CD4-positive, alpha-beta T cell treated with Interleukin-15 for 1 hour (primary cell): ENCODE data around the gene SPANXN5.
"Not testable (repeated sequence)": the region's sequence is repeated elsewhere in the genome, so short reads cannot be mapped to it uniquely, and the experiment has no call there.

Experiments used
- DNase-seq: peaks from one replicate; pipeline ENCODE4 v3.0.0-alpha.2; 2020

The SPANXN5 gene, protein sequence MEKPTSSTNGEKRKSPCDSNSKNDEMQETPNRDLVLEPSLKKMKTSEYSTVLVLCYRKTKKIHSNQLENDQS

DNA sequence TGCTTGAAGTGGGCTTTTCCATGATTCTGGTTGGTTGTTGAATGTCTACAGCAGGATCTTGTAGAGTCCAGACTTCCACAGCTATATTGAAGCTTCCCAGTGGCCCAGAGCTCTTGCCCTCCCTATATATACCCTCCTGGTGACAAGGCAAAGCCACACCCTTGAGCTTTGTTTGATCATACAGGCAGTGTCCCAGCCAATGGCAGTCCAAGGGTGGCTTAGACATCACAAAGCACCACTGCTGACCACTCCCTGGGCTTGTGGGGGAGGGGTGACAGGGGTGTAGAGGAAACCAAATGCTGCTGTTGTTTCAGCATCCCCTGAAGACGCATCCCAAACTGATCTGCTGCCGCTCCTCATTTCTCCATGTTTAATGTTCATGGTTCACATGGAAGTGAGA is at the start of gene SPANXN5:
SPANXN5 (minus strand) TSS at position 101 of the 400 bp plus-strand sequence; CDS start at position 22, 79 bp downstream.
- DNase-seq = not testable (repeated sequence)

- not testable (repeated sequence) for DNase-seq
These were observed 46.4 kb upstream of the SPANXN5 start for GRCh38 chrX:52843619-52844018.

DNA sequence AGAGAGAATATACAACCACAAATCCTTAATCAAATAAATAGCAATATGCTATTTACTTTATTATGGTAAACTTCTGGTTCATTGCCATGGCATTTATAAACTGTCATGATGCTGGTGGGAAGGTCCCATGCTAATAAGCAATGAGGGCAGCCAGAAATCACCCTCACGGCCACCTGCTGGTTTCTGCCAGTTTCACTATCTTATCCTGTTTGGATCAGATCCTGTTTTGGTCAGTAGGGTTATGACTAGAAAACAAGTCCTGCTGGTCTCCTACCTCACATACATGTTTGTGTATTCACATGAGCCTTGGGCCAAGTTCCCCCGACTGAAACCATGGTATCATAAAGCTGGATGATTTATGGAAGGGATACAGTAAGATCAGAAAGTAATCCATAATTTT is 41.9 kb upstream of the SPANXN5 start:
- DNase-seq = no peak

GRCh38 chrX:52830551-52830950 is 33.3 kb upstream of the SPANXN5 start:
- no peak for DNase-seq

DNA sequence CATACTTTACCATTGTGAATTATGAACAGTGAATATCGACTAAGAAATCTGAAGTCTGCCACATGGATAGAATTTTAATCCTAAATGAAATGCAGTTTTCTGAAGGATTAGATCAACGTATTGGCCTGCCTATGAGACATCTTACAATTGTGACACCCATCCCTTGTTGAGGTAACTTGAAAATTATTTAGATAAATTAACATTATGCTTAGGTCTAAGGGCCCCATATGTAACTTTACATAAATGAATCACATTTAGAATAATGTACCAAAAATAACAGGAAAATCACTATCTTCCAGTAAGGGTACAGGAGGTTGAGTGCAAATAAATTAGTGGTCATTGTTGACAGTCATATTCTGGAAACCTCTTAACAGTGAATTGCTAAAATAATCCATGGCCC is 27.4 kb upstream of the SPANXN5 start:
- DNase-seq = no peak

DNA sequence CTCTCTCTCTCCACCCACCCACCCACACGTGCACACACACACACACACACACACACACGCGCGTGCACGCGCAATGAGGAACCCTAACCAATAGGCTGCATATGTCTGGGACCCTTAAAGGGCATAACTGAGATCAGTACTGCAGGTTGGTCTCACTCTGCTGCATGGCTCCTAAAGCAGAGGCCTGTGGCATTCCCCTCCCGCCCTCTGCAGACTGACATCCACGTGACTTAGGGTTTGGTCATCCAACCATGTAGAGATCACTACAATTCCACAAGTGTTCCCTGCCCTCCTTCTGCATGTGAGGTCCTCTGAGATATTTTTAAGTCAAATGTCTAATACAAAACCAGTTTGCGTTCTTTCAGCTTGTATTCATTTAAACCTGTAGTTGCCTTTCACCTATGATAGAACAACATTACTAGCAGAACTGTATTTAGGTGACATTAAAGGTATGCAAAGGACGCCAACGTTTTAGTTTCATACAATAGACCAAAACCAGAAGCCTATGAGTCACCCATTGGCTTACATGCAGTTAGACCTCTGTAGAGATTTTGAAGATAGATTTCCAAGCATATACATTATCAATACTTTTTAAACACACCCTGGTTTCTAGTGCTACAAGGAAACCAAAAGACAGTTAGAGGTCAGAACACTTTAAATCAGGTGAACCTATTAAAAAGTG is 24.0 kb upstream of the SPANXN5 start:
- DNase-seq = no peak

GRCh38 chrX:52819788-52820187 is 22.6 kb upstream of the SPANXN5 start:
- DNase-seq = no peak

DNA sequence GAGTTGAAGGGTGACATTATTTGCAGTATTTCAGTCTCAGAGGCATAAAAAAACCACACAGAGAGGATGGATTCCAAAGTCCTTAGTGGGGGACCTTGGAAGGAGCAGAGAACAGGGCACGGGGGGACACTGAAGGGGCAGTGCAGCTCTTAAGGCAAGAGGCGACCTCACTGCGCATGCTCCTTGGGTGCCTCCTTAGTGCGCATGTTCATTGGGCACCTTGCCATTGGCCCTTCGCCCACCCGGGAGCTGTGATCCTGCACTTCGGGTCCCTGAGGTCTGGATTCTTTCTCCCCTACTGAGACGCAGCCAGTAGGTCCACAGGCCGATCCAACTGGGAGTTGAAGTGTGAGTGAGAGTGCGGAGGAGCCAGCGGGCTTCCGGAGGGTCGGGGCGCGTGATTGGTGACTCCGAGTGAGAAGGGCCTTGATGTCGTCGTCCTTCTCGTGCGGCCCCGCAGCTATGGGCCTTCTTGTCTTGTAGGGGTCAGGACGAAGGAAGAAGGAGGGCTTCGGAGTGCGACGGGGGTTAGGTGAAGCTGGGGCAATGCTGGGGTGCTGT is 13.9 kb upstream of the SPANXN5 start, which contains the start of gene XAGE5:
XAGE5 (plus strand) TSS at position 223 of the 561 bp plus-strand sequence. CDS start 1,280 bp downstream, outside the sequence.
- DNase-seq = no peak

GRCh38 chrX:52804876-52805275 is 7.6 kb upstream of the SPANXN5 start:
- not testable (repeated sequence) for DNase-seq

DNA sequence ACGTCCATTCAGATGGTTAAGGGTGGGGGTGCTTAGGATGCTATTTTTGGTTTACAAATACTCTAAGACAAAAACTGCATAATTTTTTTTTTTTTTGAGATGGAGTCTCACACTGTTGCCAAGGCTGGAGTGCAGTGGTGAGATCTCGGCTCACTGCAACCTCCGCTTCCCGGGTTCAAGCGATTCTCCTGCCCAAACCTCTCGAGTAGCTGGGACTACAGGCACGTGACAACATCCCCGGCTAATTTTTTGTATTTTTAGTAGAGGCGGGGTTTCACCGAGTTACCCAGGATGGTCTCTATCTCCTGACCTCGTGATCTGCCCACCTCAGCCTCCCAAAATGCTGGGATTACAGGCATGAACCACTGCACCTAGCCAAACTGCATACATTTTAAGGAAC is 23.7 kb downstream of the SPANXN5 start:
- DNase-seq = not testable (repeated sequence)

GRCh38 chrX:52765983-52766382 is 31.2 kb downstream of the SPANXN5 start:
- DNase-seq = not testable (repeated sequence)

- not testable (repeated sequence) for DNase-seq
These were observed 46.3 kb downstream of the SPANXN5 start, which contains the start of gene SSX2B for GRCh38 chrX:52750952-52751351. SSX2B (plus strand) TSS chrX:52751252; CDS start chrX:52752681, 1,429 bp downstream.
